ENCODE measurements around the gene CCDC138.

Gene CCDC138

GRCh38 chr2:108829578-108830310 is 43.2 kb downstream of the CCDC138 start:
- DNase-seq (ENCODE audit: low read depth), result no peak

- no peak for DNase-seq (ENCODE audit: low read depth)
These were observed 46.6 kb downstream of the CCDC138 start for GRCh38 chr2:108833219-108833618.

GRCh38 chr2:108834620-108835019 is 48.0 kb downstream of the CCDC138 start:
- DNase-seq (ENCODE audit: low read depth), result no peak

GRCh38 chr2:108835040-108835439 is 48.5 kb downstream of the CCDC138 start:
- DNase-seq (ENCODE audit: low read depth), result no peak

GRCh38 chr2:108837198-108837597 is 50.6 kb downstream of the CCDC138 start:
- no peak for DNase-seq (ENCODE audit: low read depth)

GRCh38 chr2:108841506-108841905 is 54.9 kb downstream of the CCDC138 start:
- no peak for DNase-seq (ENCODE audit: low read depth)

- DNase-seq (ENCODE audit: low read depth), result no peak
These were observed 59.4 kb downstream of the CCDC138 start for GRCh38 chr2:108845923-108846322.

- no peak for DNase-seq (ENCODE audit: low read depth)
These were observed 60.4 kb downstream of the CCDC138 start for GRCh38 chr2:108847000-108847399.

- no peak for DNase-seq (ENCODE audit: low read depth)
These were observed 65.8 kb downstream of the CCDC138 start for GRCh38 chr2:108852375-108852774.

- DNase-seq (ENCODE audit: low read depth), result no peak
These were observed 66.8 kb downstream of the CCDC138 start for GRCh38 chr2:108853421-108853820.

- DNase-seq (ENCODE audit: low read depth), result no peak
These were observed 67.9 kb downstream of the CCDC138 start for GRCh38 chr2:108854484-108854883.

GRCh38 chr2:108855194-108855593 is 68.6 kb downstream of the CCDC138 start:
- no peak for DNase-seq (ENCODE audit: low read depth)

GRCh38 chr2:108858894-108859293 is 72.3 kb downstream of the CCDC138 start:
- no peak for DNase-seq (ENCODE audit: low read depth)

- DNase-seq (ENCODE audit: low read depth), result no peak
These were observed 79.5 kb downstream of the CCDC138 start for GRCh38 chr2:108866041-108866440.

- DNase-seq (ENCODE audit: low read depth), result no peak
These were observed 82.3 kb downstream of the CCDC138 start for GRCh38 chr2:108868911-108869310.

- no peak for DNase-seq (ENCODE audit: low read depth)
These were observed 83.0 kb downstream of the CCDC138 start for GRCh38 chr2:108869542-108869941.

- no peak for DNase-seq (ENCODE audit: low read depth)
These were observed 83.6 kb downstream of the CCDC138 start for GRCh38 chr2:108870069-108870644.

GRCh38 chr2:108877506-108877905 is 90.9 kb downstream of the CCDC138 start:
- DNase-seq (ENCODE audit: low read depth), result no peak

GRCh38 chr2:108878276-108878675 is 91.7 kb downstream of the CCDC138 start:
- DNase-seq (ENCODE audit: low read depth), result no peak

- no peak for DNase-seq (ENCODE audit: low read depth)
These were observed 98.0 kb downstream of the CCDC138 start for GRCh38 chr2:108884619-108885018.

GRCh38 chr2:108889907-108890306 is 103.3 kb downstream of the CCDC138 start:
- DNase-seq (ENCODE audit: low read depth), result no peak

GRCh38 chr2:108893277-108893676 is 106.7 kb downstream of the CCDC138 start:
- no peak for DNase-seq (ENCODE audit: low read depth)

GRCh38 chr2:108894766-108895165 is 108.2 kb downstream of the CCDC138 start:
- no peak for DNase-seq (ENCODE audit: low read depth)

GRCh38 chr2:108895188-108895587 is 108.6 kb downstream of the CCDC138 start:
- no peak for DNase-seq (ENCODE audit: low read depth)
